HFFc6 (cell line): ENCODE results near the gene CCDC183. TPM values are rescaled to one million over a fixed set of nuclear protein-coding genes. Genes with fewer than 3 reads are reported as not detected.
A peak's percentile ranks its signal among the peaks of the same experiment; 100 is the strongest.
"Not testable (repeated sequence)": the region's sequence is repeated elsewhere in the genome, so short reads cannot be mapped to it uniquely, and the experiment has no call there.

ENCODE experiments used
- DNase-seq: peaks from one replicate; pipeline ENCODE4 v3.0.0-alpha.2; 2018
- H3K27ac Mint-ChIP-seq: 2 replicates; pipeline ENCODE4 v1.8.0; 2020; ENCODE audit warnings: mild to moderate bottlenecking, mixed read lengths
- H3K27me3 Mint-ChIP-seq: 2 replicates; pipeline ENCODE4 v1.8.0; 2021; ENCODE audit warnings: mild to moderate bottlenecking, moderate library complexity, mixed read lengths; ENCODE audit not compliant: insufficient read depth
- H3K36me3 Mint-ChIP-seq: 2 replicates; pipeline ENCODE4 v1.8.0; 2021; ENCODE audit warnings: low read depth, mixed read lengths
- H3K4me1 Mint-ChIP-seq: 2 replicates; pipeline ENCODE4 v1.8.0; 2020; ENCODE audit warnings: low read depth, mixed read lengths
- H3K4me3 Mint-ChIP-seq: 2 replicates; pipeline ENCODE4 v1.8.0; 2020; ENCODE audit warnings: mild to moderate bottlenecking, moderate library complexity, mixed read lengths
- H3K9me3 Mint-ChIP-seq: 2 replicates; pipeline ENCODE4 v1.8.0; 2020; ENCODE audit warnings: mild to moderate bottlenecking, mixed read lengths
- CTCF ChIP-seq: fragments of 200-600 bp; sonication (generic); IDR thresholded peaks from 2 replicates; pipeline ENCODE4 v1.5.0; 2021; ENCODE audit warnings: antibody characterized with exemption, mild to moderate bottlenecking
- total RNA-seq, 6 experiments: library from RNA; stranded (reverse); fragmentation: NEBNext Ultra II Directional; extraction: Animal tissue kit (Norgen Biotek cat#: 25700); gene quantifications; 2 replicates in 1 of 6; 3 replicates in 5 of 6; pipeline ENCODE4 v1.2.3, GENCODE V29; 2021

Gene CCDC183
- total RNA-seq, 6 experiments from 2014 or later = 0.25 to 0.87 (median 0.34) TPM

GRCh38 chr9:136784249-136784996 is 11.7 kb upstream of the CCDC183 start:
- no peak overlapping the region for H3K27ac Mint-ChIP-seq
- H3K9me3 Mint-ChIP-seq = no peaks in the 10 kb centered on the region
- H3K4me3 Mint-ChIP-seq = no peak overlapping the region
- peak; percentile 81 for TF ChIP-seq CTCF
- peaks cover 19% of the 10 kb centered on the region for H3K4me1 Mint-ChIP-seq
- peaks cover 12% of the 10 kb centered on the region for H3K27me3 Mint-ChIP-seq
- no peaks in the 10 kb centered on the region; the same call in 1 of the 2 replicates for H3K36me3 Mint-ChIP-seq
- DNase-seq = peak; percentile 23

- no peak overlapping the region for H3K4me3 Mint-ChIP-seq
- DNase-seq = no peak
- no peaks in the 10 kb centered on the region for H3K36me3 Mint-ChIP-seq
- peaks cover 19% of the 10 kb centered on the region for H3K4me1 Mint-ChIP-seq
- H3K27ac Mint-ChIP-seq = no peak overlapping the region
- H3K27me3 Mint-ChIP-seq = peaks cover 7% of the 10 kb centered on the region
- TF ChIP-seq CTCF = no peak
- H3K9me3 Mint-ChIP-seq = no peaks in the 10 kb centered on the region
Measured at GRCh38 chr9:136784997-136785361, 11.2 kb upstream of the CCDC183 start.

- H3K4me3 Mint-ChIP-seq, H3K36me3 Mint-ChIP-seq, DNase-seq, H3K9me3 Mint-ChIP-seq, H3K27ac Mint-ChIP-seq, H3K27me3 Mint-ChIP-seq: not testable (repeated sequence)
- H3K4me1 Mint-ChIP-seq = peaks cover 25% of the 10 kb centered on the region
Measured at GRCh38 chr9:136785565-136786355, 10.4 kb upstream of the CCDC183 start.

GRCh38 chr9:136786451-136786850 is 9.7 kb upstream of the CCDC183 start:
- Mint-ChIP-seq H3K27ac (no peak overlapping the region), H3K27me3 (no peaks in the 10 kb centered on the region; the same call in none of the 2 replicates), H3K4me3 (no peak overlapping the region), H3K36me3 (no peaks in the 10 kb centered on the region), H3K9me3 (no peaks in the 10 kb centered on the region), H3K4me1 (peaks cover 25% of the 10 kb centered on the region)
- no peak for TF ChIP-seq CTCF
- no peak for DNase-seq

GRCh38 chr9:136786983-136787382 is 9.2 kb upstream of the CCDC183 start:
- peaks cover 27% of the 10 kb centered on the region for H3K4me1 Mint-ChIP-seq
- H3K36me3 Mint-ChIP-seq, H3K4me3 Mint-ChIP-seq, DNase-seq, H3K9me3 Mint-ChIP-seq, H3K27me3 Mint-ChIP-seq, H3K27ac Mint-ChIP-seq: not testable (repeated sequence)

- peak; percentile 37 for DNase-seq
- H3K36me3 Mint-ChIP-seq = no peaks in the 10 kb centered on the region
- TF ChIP-seq CTCF = peak; percentile 97
- H3K27ac Mint-ChIP-seq = no peak overlapping the region
- H3K27me3 Mint-ChIP-seq = no peaks in the 10 kb centered on the region; the same call in none of the 2 replicates
- H3K4me3 Mint-ChIP-seq = peak overlapping the region; percentile 68
- peaks cover 31% of the 10 kb centered on the region for H3K4me1 Mint-ChIP-seq
- no peaks in the 10 kb centered on the region for H3K9me3 Mint-ChIP-seq
Measured at GRCh38 chr9:136787690-136788400, 8.3 kb upstream of the CCDC183 start.

- H3K27me3 Mint-ChIP-seq, H3K27ac Mint-ChIP-seq, DNase-seq, H3K36me3 Mint-ChIP-seq, H3K9me3 Mint-ChIP-seq: not testable (repeated sequence)
- peaks cover 34% of the 10 kb centered on the region for H3K4me1 Mint-ChIP-seq
- peak overlapping the region; percentile 68 for H3K4me3 Mint-ChIP-seq
Measured at GRCh38 chr9:136788644-136789522, 7.3 kb upstream of the CCDC183 start.
